Measurements from ENCODE around the gene TIPARP.

GRCh38 chr3:156750874-156751245 is 76.5 kb downstream of the TIPARP start:
- TF ChIP-seq ZNF211 (tag by site-specific recombination; IDR thresholded peaks at IDR 0.05; ENCODE audit: low read depth) (no peak), ZNF169 (tag by site-specific recombination; IDR thresholded peaks at IDR 0.05) (no peak), ZNF623 (tag by site-specific recombination; IDR thresholded peaks at IDR 0.05) (no peak), CTCF (tag by site-specific recombination; IDR thresholded peaks at IDR 0.05) (no peak), ZNF610 (tag by site-specific recombination; IDR thresholded peaks at IDR 0.05; ENCODE audit: borderline replicate concordance) (no peak), ZIC2 (tag by site-specific recombination; IDR thresholded peaks at IDR 0.05) (no peak)
- TF ChIP-seq, protein P1, sequence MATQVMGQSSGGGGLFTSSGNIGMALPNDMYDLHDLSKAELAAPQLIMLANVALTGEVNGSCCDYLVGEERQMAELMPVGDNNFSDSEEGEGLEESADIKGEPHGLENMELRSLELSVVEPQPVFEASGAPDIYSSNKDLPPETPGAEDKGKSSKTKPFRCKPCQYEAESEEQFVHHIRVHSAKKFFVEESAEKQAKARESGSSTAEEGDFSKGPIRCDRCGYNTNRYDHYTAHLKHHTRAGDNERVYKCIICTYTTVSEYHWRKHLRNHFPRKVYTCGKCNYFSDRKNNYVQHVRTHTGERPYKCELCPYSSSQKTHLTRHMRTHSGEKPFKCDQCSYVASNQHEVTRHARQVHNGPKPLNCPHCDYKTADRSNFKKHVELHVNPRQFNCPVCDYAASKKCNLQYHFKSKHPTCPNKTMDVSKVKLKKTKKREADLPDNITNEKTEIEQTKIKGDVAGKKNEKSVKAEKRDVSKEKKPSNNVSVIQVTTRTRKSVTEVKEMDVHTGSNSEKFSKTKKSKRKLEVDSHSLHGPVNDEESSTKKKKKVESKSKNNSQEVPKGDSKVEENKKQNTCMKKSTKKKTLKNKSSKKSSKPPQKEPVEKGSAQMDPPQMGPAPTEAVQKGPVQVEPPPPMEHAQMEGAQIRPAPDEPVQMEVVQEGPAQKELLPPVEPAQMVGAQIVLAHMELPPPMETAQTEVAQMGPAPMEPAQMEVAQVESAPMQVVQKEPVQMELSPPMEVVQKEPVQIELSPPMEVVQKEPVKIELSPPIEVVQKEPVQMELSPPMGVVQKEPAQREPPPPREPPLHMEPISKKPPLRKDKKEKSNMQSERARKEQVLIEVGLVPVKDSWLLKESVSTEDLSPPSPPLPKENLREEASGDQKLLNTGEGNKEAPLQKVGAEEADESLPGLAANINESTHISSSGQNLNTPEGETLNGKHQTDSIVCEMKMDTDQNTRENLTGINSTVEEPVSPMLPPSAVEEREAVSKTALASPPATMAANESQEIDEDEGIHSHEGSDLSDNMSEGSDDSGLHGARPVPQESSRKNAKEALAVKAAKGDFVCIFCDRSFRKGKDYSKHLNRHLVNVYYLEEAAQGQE (tag by site-specific recombination; IDR thresholded peaks at IDR 0.05), result no peak

Measured in HEK293 (cell line).